NB4 (cell line): Measurements from ENCODE around the gene ACCSL.

Experiments
- DNase-seq: peaks from one replicate; pipeline ENCODE4 v3.0.0; 2010; ENCODE audit warnings: low read depth
- H3K4me3 ChIP-seq: one replicate; pipeline ENCODE4 v1.5.1; 2011; ENCODE audit warnings: mild to moderate bottlenecking, low read depth, low read length, moderate library complexity
- CTCF ChIP-seq: IDR thresholded peaks from one replicate; pipeline ENCODE4 v1.5.1; 2012; ENCODE audit warnings: low read depth, low read length
- MYC ChIP-seq: IDR thresholded peaks from 2 replicates; pipeline ENCODE4 v1.6.1; 2011; ENCODE audit warnings: low read depth, low read length
- POLR2A ChIP-seq: IDR thresholded peaks from 2 replicates; pipeline ENCODE4 v1.6.1; 2011; ENCODE audit warnings: mild to moderate bottlenecking; ENCODE audit not compliant: insufficient read length; ENCODE audit errors: extremely low read depth
- TF ChIP-seq, protein P1 (sequence below): IDR thresholded peaks from 2 replicates; pipeline ENCODE4 v1.6.1; 2011; ENCODE audit warnings: low read depth, low read length

Gene ACCSL

DNA sequence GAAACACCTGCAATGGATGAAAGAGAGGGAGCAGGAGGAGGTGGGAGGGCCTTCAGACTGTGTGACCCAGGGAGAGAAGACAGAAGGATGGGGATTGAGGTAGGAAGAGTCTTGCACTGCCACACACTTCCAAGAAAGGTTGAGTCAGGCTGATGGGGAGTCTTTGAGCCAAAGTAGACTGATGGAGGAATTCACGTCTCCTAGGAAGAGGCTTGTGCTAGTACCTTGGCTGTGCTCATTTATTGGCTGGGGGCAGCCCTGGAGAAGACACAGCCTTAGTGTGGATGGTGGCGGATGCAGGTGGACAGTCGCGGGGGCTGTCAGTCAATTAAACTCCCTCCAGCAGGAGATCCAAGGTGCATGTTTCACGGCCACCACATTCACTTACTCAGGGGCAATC lies 16.2 kb upstream of the ACCSL start:
- no peak for DNase-seq
- no peak overlapping the region for H3K4me3 ChIP-seq
- TF ChIP-seq MYC, result no peak

GRCh38 chr11:44032299-44033085 lies 15.3 kb upstream of the ACCSL start:
- no peak for TF ChIP-seq CTCF
- TF ChIP-seq, protein P1, sequence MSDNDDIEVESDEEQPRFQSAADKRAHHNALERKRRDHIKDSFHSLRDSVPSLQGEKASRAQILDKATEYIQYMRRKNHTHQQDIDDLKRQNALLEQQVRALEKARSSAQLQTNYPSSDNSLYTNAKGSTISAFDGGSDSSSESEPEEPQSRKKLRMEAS, result no peak
- no peak for DNase-seq
- H3K4me3 ChIP-seq, result no peak overlapping the region

DNA sequence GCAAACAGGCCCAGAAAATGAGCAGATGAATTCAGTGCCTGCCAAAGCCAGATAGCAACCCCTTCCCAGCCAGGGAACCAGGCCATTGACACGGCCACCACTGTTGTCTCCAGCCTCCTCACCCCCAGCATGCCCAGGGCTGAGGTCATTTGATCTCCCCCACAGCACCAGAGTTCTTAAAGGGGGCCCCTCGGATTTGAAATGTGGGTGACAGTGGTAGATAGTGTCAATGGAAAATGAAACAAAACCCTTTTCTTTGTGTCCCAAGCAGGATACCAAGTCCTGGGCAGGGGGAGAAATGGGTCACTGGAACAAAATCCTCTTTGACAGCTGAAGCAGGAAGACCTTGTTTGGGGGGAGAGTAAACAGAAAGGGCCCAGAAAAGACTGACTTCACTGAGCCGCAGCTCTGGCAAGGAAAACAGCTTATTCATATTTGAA lies 14.3 kb upstream of the ACCSL start:
- no peak for DNase-seq
- TF ChIP-seq, protein P1, result no peak
- TF ChIP-seq CTCF (no peak), MYC (no peak), POLR2A (no peak)
- H3K4me3 ChIP-seq, result no peak overlapping the region

GRCh38 chr11:44033856-44034255 lies 13.9 kb upstream of the ACCSL start:
- H3K4me3 ChIP-seq, result no peak overlapping the region
- no peak for TF ChIP-seq MYC
- TF ChIP-seq, protein P1, result no peak
- TF ChIP-seq CTCF, result no peak
- TF ChIP-seq POLR2A, result no peak
- no peak for DNase-seq

- TF ChIP-seq, protein P1, result no peak
- TF ChIP-seq MYC (no peak), POLR2A (no peak), CTCF (no peak)
- no peak overlapping the region for H3K4me3 ChIP-seq
- no peak for DNase-seq
Observed at GRCh38 chr11:44034639-44035038, 13.1 kb upstream of the ACCSL start.

DNA sequence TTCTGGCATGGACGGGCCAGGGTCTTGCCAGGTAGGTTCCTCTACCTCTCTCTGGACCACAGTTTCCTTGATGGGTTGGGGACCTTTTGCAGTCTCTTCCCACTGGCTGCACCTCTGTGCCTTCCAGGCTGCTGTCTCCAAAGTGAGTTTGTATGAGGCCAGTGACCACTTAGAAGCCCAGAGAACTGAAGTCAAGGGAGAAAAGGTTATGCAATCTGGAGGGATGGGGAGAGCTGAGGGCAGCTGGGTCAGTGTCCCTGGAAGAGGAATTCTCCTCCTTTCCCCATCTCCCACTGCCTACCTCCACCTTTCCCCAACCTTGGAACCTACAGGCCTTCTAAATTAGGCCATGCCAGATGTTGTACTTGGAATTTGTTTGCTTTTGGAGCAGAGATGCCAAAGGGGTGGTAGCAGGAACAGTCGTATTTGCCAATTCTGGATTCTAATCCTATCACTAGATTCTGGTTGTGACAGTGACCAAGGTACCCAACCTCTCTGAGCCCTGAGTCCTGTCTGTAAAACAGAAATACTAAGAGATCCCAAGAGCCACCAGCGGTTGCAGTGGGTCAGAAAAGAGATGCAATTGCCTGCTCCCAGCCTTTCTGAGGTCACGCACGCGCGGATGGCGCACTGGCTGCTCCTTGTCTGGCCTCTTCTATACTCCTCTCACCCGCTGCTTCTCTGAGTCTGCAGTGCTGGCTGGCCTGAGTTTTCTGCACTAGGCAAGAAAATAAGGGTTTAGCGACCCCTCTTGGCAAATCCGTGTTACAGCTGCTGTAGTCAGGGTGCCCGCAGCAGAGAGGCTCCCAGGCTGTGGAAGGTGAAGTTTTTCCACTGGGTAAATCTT lies 10.7 kb upstream of the ACCSL start:
- DNase-seq, result peak; percentile 75
- TF ChIP-seq MYC, result no peak
- TF ChIP-seq, protein P1, result no peak
- peak; percentile 78 for TF ChIP-seq CTCF
- TF ChIP-seq POLR2A, result no peak
- H3K4me3 ChIP-seq, result no peak overlapping the region
